Fibroblast of skin of abdomen (primary cell): ENCODE data around the gene PTN.
A peak's percentile ranks its signal among the peaks of the same experiment; 100 is the strongest.
"Not testable (repeated sequence)": the region's sequence is repeated elsewhere in the genome, so short reads cannot be mapped to it uniquely, and the experiment has no call there.

Experiments
- DNase-seq: peaks from one replicate; pipeline ENCODE4 v3.0.0-alpha.2; 2013

PTN gene

GRCh38 chr7:137324796-137325696 lies 18.5 kb downstream of the PTN start:
- no peak for DNase-seq

DNA sequence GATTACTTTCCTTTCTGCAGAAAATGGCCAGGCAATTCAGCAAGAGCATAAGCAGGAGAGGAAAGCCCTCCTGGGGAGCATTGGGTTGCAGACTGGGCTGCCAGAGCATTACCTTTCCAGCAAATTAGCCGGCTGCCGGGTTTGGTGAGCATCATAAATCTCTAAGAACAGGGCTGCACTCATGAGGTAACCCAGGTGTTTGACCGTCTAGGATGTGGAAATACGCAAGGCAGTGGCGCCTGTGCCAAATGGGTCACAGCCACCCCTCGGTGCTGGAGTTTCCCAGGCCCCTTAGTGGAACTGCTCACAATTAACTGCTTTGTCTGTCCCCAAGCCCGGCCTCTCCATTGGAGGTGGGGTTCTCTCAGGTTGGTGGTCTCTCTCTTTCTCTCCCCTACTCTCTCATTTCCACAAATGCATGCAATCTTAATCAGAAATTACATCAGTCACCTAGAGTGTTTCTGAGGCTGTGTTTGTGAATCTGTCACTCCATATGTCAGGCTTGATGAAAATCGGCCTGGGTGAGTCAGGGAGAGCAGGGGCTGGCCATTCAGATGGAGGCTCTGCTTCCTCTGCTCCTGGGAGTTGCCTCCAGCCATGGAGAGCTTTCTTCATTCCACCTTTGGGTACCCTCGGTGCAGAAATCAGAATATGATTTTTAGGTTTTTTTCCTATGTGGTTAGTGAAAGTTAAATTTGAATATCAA lies 26.7 kb downstream of the PTN start:
- peak; percentile 29 for DNase-seq

GRCh38 chr7:137313201-137313600 lies 30.3 kb downstream of the PTN start:
- DNase-seq: peak; percentile 27

- no peak for DNase-seq
Measured at GRCh38 chr7:137306748-137307147, 36.8 kb downstream of the PTN start.

- peak; percentile 52 for DNase-seq
Measured at GRCh38 chr7:137305901-137306621, 37.5 kb downstream of the PTN start.

DNA sequence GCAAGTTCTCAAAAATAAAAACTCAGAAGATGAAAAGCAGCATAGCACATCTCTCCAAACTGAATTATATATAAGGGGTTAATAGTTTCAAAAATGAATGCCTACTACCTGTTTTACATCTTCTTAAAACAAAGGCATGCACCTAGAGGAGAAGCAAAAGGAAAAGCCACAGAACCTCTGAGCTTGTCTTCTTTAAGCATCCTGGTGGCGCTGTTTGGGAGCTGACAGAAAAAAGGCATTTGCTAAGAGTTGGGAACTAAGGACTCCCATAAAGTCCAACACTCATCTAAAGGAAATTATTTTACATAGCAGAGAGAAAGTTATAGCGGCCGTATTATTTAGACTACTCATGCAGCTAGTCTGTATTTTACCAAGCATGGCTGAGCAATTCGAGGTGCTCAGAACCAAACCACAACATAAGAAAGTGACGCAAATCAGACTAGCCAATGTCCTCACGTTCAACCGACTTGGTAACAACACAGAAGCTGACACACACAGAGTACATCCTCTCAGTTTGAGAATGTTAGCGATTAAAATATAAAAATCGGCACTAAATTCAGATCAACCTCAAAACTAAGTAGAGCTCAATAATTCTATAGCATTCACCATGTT lies 38.8 kb downstream of the PTN start:
- DNase-seq: peak; percentile 33

GRCh38 chr7:137304165-137304564 lies 39.4 kb downstream of the PTN start:
- no peak for DNase-seq

- no peak for DNase-seq
Measured at GRCh38 chr7:137302081-137302480, 41.5 kb downstream of the PTN start.

GRCh38 chr7:137298464-137298794 lies 45.1 kb downstream of the PTN start:
- no peak for DNase-seq

DNA sequence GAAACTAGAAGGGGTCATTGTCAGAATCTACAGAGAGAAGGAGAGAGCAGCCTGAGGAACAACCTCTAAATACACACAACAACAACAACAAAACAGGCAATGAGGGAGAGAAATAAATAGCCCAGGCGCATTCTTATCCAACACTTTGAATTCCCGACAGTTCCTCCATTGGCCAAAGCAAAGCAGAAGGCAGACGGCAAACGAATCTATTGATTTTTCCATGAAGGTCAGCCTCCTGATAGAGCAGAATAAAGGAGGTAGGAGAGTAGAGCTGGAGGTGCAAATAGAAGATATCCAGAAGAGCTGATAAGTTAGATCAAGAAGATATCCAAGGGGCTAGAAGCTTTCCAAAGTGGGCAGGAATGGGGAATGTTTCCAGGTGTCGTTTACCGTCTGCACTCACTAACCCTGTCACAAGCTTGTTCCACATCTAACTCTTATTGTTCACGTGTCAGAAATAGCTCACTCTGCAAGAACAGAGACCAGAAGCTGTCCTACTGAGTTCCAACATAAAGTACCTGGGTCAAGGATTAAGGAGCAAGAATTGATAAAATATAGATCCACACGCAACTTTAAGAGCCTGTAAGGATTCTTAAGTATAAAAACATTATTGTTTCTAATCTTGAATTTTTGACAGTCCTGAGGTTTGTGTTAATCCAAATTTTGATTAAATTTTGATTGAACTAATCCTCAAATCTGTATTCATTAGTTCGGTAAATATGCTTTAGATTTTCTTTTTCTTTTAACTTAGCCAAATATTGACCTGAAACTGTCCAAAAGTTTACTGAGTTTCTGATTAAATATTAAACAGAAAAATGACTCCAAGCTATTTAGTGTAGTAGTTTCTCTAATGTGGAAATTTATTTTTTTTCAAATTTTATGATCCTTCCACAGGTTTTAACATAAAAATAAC lies 45.7 kb downstream of the PTN start:
- DNase-seq: no peak

DNA sequence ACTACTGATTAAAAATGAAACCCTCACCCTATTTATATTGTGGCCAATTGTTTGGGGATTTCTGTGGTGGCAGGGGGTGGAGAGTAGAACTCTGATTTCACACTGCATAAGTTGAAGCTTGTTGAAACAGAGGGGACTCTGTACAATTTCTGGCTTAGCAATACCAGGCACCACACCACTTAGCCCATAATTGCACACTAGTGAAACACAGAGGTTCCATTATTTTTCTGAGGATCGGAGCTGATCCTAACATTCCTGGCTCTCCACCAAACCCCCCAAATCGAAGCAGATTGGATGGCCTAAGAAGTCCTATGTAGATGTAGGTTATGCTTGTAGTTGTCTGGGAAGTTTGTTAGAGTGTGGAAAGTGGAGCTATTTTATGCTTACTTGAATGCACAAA lies 47.0 kb downstream of the PTN start:
- no peak for DNase-seq

GRCh38 chr7:137295739-137296324 lies 47.7 kb downstream of the PTN start:
- no peak for DNase-seq

DNA sequence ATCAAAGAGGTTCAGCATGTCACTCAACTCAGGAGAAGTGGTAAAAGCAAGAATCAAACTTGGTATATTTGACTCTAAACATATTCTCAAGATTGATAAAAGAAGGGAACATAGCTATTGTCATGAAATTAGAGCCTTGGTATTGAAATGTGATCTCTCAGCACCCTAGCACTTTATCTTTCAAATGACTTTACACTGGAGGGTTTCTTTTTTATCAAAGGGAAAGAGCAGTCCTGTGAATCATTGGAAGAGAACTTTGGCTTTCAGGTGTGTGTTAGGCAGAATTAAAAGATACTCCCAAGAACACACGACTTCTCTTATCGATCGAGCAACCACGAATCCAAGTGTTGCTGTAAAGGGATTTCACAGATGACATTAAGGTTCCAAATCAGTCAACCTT lies 54.4 kb downstream of the PTN start:
- DNase-seq: no peak

DNA sequence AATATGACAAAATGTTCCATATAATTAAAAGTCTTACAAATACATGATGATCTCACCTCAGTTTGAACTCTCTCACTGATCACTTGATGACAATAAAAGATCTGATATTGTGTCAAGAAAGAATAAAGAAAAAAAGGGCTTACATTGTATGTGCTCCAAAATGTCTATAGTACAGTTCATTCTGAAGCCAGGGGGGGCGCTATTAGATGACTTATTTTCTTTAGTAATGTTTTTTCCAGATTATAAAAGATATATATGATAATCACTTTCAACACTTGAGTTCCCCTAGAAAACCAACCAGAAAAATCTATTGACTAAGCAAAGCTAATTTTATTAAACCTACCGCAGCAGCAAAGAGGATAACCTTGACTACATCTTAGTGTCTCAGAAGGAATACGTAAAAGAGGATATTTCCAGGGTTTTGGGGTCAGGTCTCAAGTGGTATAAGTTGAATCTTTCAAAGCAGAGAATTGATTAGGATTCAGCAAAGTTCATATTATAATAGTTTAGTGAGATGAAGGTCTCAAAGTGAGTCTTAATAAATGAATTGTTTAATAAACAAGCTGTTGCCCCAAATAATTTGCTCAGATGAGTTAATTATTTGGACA lies 55.8 kb downstream of the PTN start:
- DNase-seq: no peak

GRCh38 chr7:137283153-137283552 lies 60.4 kb downstream of the PTN start:
- no peak for DNase-seq

GRCh38 chr7:137282043-137282442 lies 61.5 kb downstream of the PTN start:
- DNase-seq: peak; percentile 33

DNA sequence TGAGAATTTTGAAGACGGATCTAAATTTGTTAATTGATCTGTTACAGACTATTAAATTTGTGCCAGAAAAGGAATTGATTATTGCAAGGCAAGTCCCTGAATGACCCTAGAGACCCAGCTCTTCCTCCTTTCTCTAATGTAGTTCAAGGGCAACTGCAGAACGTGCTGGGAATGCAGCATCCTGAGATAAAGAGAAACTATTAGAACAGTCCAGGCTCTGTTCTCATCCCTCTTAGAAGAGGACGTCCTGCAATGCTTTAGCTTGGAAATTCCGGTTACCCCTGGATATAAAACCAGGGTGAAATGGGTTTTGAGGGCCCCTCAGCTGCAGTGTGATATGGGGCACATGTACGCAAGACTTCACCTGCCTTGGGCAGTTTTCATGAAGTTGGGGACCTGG lies 67.3 kb downstream of the PTN start:
- no peak for DNase-seq

GRCh38 chr7:137272249-137272648 lies 71.3 kb downstream of the PTN start:
- no peak for DNase-seq

DNA sequence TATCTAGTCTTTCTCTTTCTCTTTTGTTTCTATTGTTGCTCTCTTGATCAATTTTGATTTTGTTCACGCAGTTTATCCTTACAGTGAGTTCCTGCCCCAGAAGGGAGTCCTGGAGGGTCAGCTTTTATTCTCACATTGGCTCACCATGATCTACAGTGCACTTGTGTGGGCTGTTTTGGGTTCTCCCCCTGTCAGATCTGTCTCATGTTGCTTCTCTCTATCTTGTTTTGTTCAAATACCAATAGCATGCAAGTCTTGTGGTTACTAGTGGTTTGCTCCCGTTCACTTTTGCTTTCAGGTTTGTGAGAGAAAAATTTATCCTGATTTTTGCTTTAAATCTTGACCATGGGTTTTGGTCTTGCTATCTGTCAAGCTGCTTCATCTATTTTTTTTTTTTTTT lies 74.3 kb downstream of the PTN start:
- no peak for DNase-seq

DNA sequence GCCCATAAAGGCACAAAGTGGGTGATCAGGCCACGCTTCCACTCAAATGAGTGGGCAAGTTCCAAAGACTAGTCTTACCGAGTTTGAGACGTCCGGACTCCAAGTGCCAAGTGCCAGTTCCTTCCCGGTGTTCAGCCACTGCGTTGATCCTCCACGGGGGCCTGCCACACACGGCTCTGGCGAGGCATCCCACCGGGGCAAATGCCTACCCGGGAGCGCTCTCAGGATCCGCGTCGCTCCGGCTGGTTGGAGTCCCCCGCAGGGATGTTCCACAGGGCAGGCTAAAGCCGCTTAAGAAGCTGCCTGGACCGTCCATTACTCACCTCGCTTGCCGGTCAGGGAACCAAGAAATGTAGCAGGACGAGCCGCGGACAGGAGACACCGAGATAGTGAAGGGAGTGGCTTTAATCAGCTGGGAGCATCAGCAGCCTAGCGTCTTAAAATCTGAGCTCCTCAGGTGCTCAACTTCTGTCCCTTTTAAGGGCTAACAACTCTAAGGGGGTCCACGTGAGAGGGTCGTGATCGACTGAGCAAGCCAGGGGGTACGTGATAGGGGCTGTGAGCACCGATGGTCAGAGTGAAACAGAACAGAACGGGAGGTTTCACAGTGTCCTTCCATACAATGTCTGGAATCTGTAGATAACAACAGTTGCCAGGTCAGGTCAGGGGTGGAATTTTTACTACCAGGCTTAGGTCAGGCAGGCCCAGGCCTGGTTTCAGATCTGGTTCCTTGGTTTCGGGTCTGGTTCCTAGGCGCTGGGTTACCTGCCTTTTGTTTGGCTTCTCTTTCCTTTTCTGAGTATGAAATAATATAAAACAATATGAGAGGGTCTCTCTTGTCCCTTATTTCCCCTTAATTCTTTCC lies 75.3 kb downstream of the PTN start:
- not testable (repeated sequence) for DNase-seq
